ENCODE measurements around the gene SPIRE1.

The SPIRE1 gene

GRCh38 chr18:12403601-12404506, 254.1 kb downstream of the SPIRE1 start:
- TF ChIP-seq CTCF (IDR thresholded peaks at IDR 0.05): no peak
- Histone ChIP-seq H3K4me3 (no peak overlapping the region), H3K4me1 (peaks cover 0 to 20% (median under 1%) of the 10 kb centered on the region in 4 donors), H3K27me3 (no peaks in the 10 kb centered on the region), H3K9me3 (no peaks in the 10 kb centered on the region), H3K36me3 (no peaks in the 10 kb centered on the region), H3K27ac (no peak overlapping the region)
- intact Hi-C loops (cut with DNase I; ENCODE audit: low total_unique reads): no loop called here
- DNase-seq: no peak

DNA sequence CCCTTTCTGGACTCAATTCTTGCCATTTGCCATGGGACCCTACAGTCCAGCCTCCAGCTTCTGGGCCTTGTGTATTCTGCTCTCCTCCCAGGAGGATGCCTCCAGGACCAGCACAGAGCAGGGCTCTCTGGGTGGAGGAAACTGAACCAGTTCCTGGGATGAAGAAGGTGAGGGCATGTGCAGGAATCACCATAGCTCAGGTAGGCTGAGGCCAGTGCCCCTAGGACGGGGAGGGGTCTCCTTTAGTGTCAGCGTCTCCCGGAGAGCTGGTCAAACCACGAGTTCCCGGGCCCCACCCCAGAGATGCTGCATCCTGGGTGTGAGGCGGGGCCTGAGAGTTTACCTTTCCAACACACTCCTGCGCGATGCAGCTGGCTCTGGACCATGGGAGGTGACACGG, 256.0 kb downstream of the SPIRE1 start:
- Histone ChIP-seq H3K4me3 (no peak overlapping the region), H3K27ac (no peak overlapping the region), H3K4me1 (peaks cover 0 to 9% (median 0%) of the 10 kb centered on the region in 4 donors), H3K36me3 (no peaks in the 10 kb centered on the region), H3K27me3 (no peaks in the 10 kb centered on the region), H3K9me3 (no peaks in the 10 kb centered on the region)
- intact Hi-C loops (cut with DNase I; ENCODE audit: low total_unique reads): no loop called here
- DNase-seq: peak in 1 of 2 donors; percentile 31
- no peak for TF ChIP-seq CTCF (IDR thresholded peaks at IDR 0.05)

DNA sequence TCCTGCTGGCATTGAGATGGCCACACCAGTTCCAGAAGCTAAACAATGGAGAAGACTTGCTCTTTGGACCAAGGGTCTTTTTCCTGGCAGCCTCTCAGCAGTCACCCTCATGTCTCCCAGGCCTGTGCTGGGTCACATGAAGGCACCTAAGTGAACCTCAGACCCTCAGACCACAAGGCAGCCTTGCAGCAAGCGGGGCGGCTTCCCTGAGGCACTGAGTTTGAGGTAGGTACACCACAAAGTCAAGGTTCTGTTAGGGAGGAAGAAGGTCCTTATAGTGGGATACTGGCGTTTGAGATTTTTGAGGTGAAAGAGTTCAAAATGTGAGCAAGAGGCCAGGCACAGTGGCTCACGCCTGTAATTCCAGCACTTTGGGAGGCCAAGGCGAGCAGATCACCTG, 258.7 kb downstream of the SPIRE1 start:
- peaks cover 0 to 9% (median 0%) of the 10 kb centered on the region in 4 donors for H3K4me1 ChIP-seq
- no peaks in the 10 kb centered on the region for H3K9me3 ChIP-seq
- no peaks in the 10 kb centered on the region for H3K36me3 ChIP-seq
- H3K27ac ChIP-seq: no peak overlapping the region
- intact Hi-C loops (cut with DNase I; ENCODE audit: low total_unique reads): no loop called here
- H3K27me3 ChIP-seq: no peaks in the 10 kb centered on the region
- no peak overlapping the region for H3K4me3 ChIP-seq
- TF ChIP-seq CTCF (IDR thresholded peaks at IDR 0.05): no peak
- peak in 1 of 2 donors; percentile 28 for DNase-seq

DNA sequence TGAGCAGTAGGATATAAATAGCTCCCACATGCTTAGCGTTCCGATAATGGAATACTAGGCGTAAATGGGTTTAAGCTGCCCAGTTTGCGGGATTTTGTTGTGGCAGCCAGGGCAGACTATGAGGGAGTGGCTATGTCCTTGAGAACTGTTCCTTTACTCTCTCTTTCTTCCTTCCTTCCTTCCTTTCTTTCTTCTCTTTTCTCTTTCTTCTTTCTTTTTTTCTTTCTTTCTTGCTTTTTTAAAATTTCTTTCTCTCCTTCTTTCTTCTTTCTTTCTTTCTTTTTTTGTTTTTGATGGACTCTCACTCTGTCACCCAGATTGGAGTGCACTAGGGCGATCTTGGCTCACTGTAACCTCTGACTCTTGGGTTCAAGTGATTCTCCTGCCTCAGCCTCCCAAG, 259.3 kb downstream of the SPIRE1 start:
- intact Hi-C loops (cut with DNase I; ENCODE audit: low total_unique reads): no loop called here
- no peaks in the 10 kb centered on the region for H3K9me3 ChIP-seq
- no peak overlapping the region for H3K4me3 ChIP-seq
- no peak overlapping the region for H3K27ac ChIP-seq
- H3K27me3 ChIP-seq: no peaks in the 10 kb centered on the region
- no peak for DNase-seq
- TF ChIP-seq CTCF (IDR thresholded peaks at IDR 0.05): no peak
- peaks cover 0 to 3% (median 0%) of the 10 kb centered on the region in 4 donors for H3K4me1 ChIP-seq
- no peaks in the 10 kb centered on the region for H3K36me3 ChIP-seq

DNA sequence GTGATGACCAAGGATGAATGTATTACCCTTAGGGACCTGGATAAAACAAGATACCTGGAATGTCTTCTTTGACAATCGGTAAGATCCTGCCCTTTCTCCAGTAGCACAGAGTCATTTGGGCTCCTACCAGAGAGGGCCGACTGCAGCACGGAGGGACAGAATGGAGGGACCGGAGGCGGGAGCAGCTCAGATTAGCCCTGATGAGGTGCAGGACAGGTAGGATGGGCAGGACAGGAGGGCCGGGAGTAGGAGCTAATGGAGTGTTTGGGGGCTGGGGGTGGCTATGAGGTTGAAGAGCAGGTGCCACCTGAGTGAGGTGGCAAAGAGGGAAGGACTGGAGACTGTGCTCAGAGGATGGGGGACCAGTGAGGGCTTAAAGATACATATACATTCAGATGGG, 260.1 kb downstream of the SPIRE1 start:
- Histone ChIP-seq H3K27ac (no peak overlapping the region), H3K9me3 (no peaks in the 10 kb centered on the region), H3K4me1 (no peaks in the 10 kb centered on the region), H3K36me3 (no peaks in the 10 kb centered on the region), H3K4me3 (no peak overlapping the region), H3K27me3 (no peaks in the 10 kb centered on the region)
- no peak for DNase-seq
- TF ChIP-seq CTCF (IDR thresholded peaks at IDR 0.05): no peak
- intact Hi-C loops (cut with DNase I; ENCODE audit: low total_unique reads): no loop called here

Measured in tibial artery (tissue), 4 donors.